SK-N-SH (cell line): ENCODE data around the gene DENND5B. TPM values are rescaled to one million over a fixed set of nuclear protein-coding genes. Genes with fewer than 3 reads are reported as not detected.

Experiments
- CTCF ChIA-PET: fragments of 300-600, 350-600 bp; formaldehyde crosslinking; extraction: SDS; loops from one replicate; lab custom pipeline; 2021; lab: Yijun Ruan, JAX
- POLR2A ChIA-PET: fragments of 350-600 bp; sonication (Branson Sonifier 250); formaldehyde crosslinking; extraction: SDS; loops from one replicate; lab custom pipeline; 2020; ENCODE audit warnings: antibody characterized with exemption, inconsistent platforms; lab: Yijun Ruan, JAX
- DNase-seq: peaks from one replicate; pipeline ENCODE4 v3.0.0; 2012
- H2AFZ ChIP-seq: fragments of 200-600 bp; sonication (generic); 2 replicates; pipeline ENCODE4 v1.8.1; 2016; ENCODE audit warnings: antibody characterized with exemption, mild to moderate bottlenecking, low read depth
- H3F3A ChIP-seq: fragments of 200-600 bp; sonication (generic); replicated peaks from 2 replicates; pipeline ENCODE3; 2016; ENCODE audit warnings: antibody characterized with exemption, mild to moderate bottlenecking; ENCODE audit not compliant: insufficient read depth
- H3K27ac ChIP-seq, 2 experiments: fragments of 200-500 bp in 1 of 2; fragments of 200-600 bp in 1 of 2; sonication (Bioruptor generic) in 1 of 2; sonication (generic), shearing (Covaris generic) in 1 of 2; 2 replicates each; pipeline versions ENCODE4 v1.5.1 to v1.6.1; 2014 to 2016; ENCODE audit warnings: low read depth in 2 of 2, inconsistent platforms in 1 of 2, low read length in 1 of 2, mild to moderate bottlenecking in 1 of 2, mixed read lengths in 1 of 2
- H3K27me3 ChIP-seq: fragments of 200-600 bp; sonication (generic), shearing (Covaris generic); 2 replicates; pipeline ENCODE4 v1.6.1; 2016; ENCODE audit warnings: mixed run types; ENCODE audit not compliant: insufficient read depth
- H3K36me3 ChIP-seq, 2 experiments: fragments of 200-500 bp in 1 of 2; fragments of 200-600 bp in 1 of 2; sonication (Bioruptor generic) in 1 of 2; sonication (generic) in 1 of 2; replicated peaks in 1 of 2; 2 replicates each; pipeline versions ENCODE3 to v1.5.1; 2014 to 2016; ENCODE audit warnings: low read length in 1 of 2, mild to moderate bottlenecking in 1 of 2; ENCODE audit not compliant: insufficient read depth in 2 of 2, control insufficient read depth in 1 of 2
- H3K4me1 ChIP-seq, 2 experiments: fragments of 200-500 bp in 1 of 2; fragments of 200-600 bp in 1 of 2; sonication (Bioruptor generic) in 1 of 2; sonication (generic), shearing (Covaris generic) in 1 of 2; 2 replicates each; pipeline versions ENCODE4 v1.5.1 to v1.6.1; 2014 to 2016; ENCODE audit warnings: low read depth in 1 of 2, low read length in 1 of 2, mixed run types in 1 of 2; ENCODE audit not compliant: insufficient read depth in 2 of 2, control insufficient read depth in 1 of 2
- H3K4me2 ChIP-seq: fragments of 200-600 bp; sonication (generic), shearing (Covaris generic); 2 replicates; pipeline ENCODE4 v1.6.1; 2017; ENCODE audit warnings: mixed run types
- H3K4me3 ChIP-seq, 2 experiments: fragments of 200-500 bp in 1 of 2; fragments of 200-600 bp in 1 of 2; sonication (Bioruptor generic) in 1 of 2; sonication (generic), shearing (Covaris generic) in 1 of 2; 2 replicates each; pipeline versions ENCODE4 v1.5.1 to v1.8.1; 2014 to 2016; ENCODE audit warnings: low read depth in 2 of 2, inconsistent platforms in 1 of 2, low read length in 1 of 2, mild to moderate bottlenecking in 1 of 2, mixed read lengths in 1 of 2, moderate library complexity in 1 of 2
- H3K79me2 ChIP-seq: fragments of 200-600 bp; sonication (generic); 2 replicates; pipeline ENCODE4 v1.8.1; 2017; ENCODE audit warnings: mild to moderate bottlenecking; ENCODE audit not compliant: insufficient read depth
- H3K9ac ChIP-seq: fragments of 200-600 bp; sonication (generic); 2 replicates; pipeline ENCODE4 v1.6.1; 2017; ENCODE audit warnings: mixed run types
- H3K9me2 ChIP-seq: fragments of 200-600 bp; sonication (generic); 2 replicates; pipeline ENCODE4 v1.6.1; 2017; ENCODE audit warnings: mixed run types
- H3K9me3 ChIP-seq: fragments of 200-600 bp; sonication (generic); 2 replicates; pipeline ENCODE4 v1.6.1; 2017; ENCODE audit warnings: mixed run types, mild to moderate bottlenecking, moderate library complexity
- H4K20me1 ChIP-seq: fragments of 200-600 bp; sonication (generic); 2 replicates; pipeline ENCODE4 v1.6.1; 2017; ENCODE audit warnings: mild to moderate bottlenecking, mixed run types; ENCODE audit not compliant: insufficient read depth
- EZH2phosphoT487 ChIP-seq: fragments of 200-600 bp; sonication (generic); IDR thresholded peaks from 2 replicates; pipeline ENCODE4 v1.6.1; 2017; ENCODE audit warnings: low read depth, mixed run types, mild to moderate bottlenecking, antibody characterized with exemption, moderate library complexity, borderline replicate concordance
- FOSL2 ChIP-seq: IDR thresholded peaks from 2 replicates; pipeline ENCODE4 v1.4.0; 2012; ENCODE audit warnings: low read depth, mild to moderate bottlenecking, moderate library complexity, borderline replicate concordance
- GATA2 ChIP-seq: sonication (generic); formaldehyde crosslinking; IDR thresholded peaks from 2 replicates; pipeline ENCODE4 v1.5.0; 2020; ENCODE audit warnings: mild to moderate bottlenecking, missing genetic modification reagents
- IRF3 ChIP-seq: fragments of 150-350 bp; IDR thresholded peaks from 2 replicates; pipeline ENCODE4 v1.6.1; 2016; ENCODE audit warnings: mild to moderate bottlenecking, low read depth, low read length
- JUND ChIP-seq: IDR thresholded peaks from 2 replicates; pipeline ENCODE4 v1.4.0; 2012
- MEF2A ChIP-seq: IDR thresholded peaks from 2 replicates; pipeline ENCODE4 v1.4.0; 2012; ENCODE audit warnings: low read depth, borderline replicate concordance
- RXRA ChIP-seq: IDR thresholded peaks from 2 replicates; pipeline ENCODE4 v1.4.0; 2012; ENCODE audit warnings: low read depth, mild to moderate bottlenecking, borderline replicate concordance
- SMC3 ChIP-seq: IDR thresholded peaks from 2 replicates; pipeline ENCODE4 v1.6.1; 2012; ENCODE audit warnings: low read depth, low read length, improper control_type of control experiment
- WGBS: methylation state at CpG from one replicate; pipeline ENCODE4 v1.1.6; 2017; ENCODE audit warnings: low lambda C conversion rate; 5-methylcytosine and 5-hydroxymethylcytosine counted together
- polyA plus RNA-seq, 3 experiments: library from polyadenylated mRNA; depleted of rRNA; stranded (reverse); fragments of >200 nt; gene quantifications; 2 replicates each; pipeline ENCODE4 v1.2.3, GENCODE V29; 2012
- TF ChIP-seq, protein P1 (sequence below): IDR thresholded peaks from 2 replicates; pipeline ENCODE4; 2012
- TF ChIP-seq, protein P2 (sequence below): fragments of 150-350 bp; IDR thresholded peaks from 2 replicates; pipeline ENCODE4 v1.6.1; 2017; ENCODE audit warnings: antibody characterized with exemption, low read length, low read depth, borderline replicate concordance

Gene DENND5B
- polyA plus RNA-seq, 1 of the 3 experiments (the other 2 are of a cell fraction), result 5.3 TPM

DNA sequence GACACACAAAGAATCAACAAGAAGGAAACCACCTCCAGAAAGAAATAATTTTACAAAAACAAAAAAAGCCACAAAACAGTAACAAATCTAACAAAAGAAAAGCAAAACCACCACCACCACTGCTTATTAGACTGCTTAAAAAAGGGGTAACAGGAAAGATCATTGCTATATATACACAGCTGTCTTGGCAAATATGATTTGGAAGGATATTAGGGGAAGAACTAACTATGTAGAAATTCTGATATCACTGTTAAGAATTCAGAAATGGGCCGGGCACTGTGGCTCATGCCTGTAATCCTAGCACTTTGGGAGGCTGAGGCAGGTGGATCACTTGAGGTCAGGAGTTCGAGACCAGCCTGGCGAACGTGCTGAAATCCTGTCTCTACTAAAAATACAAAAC is 92.5 kb downstream of the DENND5B start:
- 92% methylated on average over 4 of the region's 4 CpGs for WGBS
- DNase-seq, result no peak
- no peak overlapping the region for H3K4me2 ChIP-seq
- no peaks in the 10 kb centered on the region for H3K9me2 ChIP-seq
- peaks cover 1% of the 10 kb centered on the region for H3F3A ChIP-seq
- H3K4me1 ChIP-seq, result peaks cover 5 to 27% of the 10 kb centered on the region in 2 experiments; a peak in 2 of 4 replicates
- POLR2A ChIA-PET, result no interaction called here
- no peak overlapping the region for H3K9ac ChIP-seq
- no peak overlapping the region for H3K4me3 ChIP-seq
- TF ChIP-seq SMC3, result no peak
- TF ChIP-seq, protein P1, sequence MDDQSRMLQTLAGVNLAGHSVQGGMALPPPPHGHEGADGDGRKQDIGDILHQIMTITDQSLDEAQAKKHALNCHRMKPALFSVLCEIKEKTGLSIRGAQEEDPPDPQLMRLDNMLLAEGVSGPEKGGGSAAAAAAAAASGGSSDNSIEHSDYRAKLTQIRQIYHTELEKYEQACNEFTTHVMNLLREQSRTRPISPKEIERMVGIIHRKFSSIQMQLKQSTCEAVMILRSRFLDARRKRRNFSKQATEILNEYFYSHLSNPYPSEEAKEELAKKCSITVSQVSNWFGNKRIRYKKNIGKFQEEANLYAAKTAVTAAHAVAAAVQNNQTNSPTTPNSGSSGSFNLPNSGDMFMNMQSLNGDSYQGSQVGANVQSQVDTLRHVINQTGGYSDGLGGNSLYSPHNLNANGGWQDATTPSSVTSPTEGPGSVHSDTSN, result no peak
- TF ChIP-seq EZH2phosphoT487, result no peak
- TF ChIP-seq, protein P2, sequence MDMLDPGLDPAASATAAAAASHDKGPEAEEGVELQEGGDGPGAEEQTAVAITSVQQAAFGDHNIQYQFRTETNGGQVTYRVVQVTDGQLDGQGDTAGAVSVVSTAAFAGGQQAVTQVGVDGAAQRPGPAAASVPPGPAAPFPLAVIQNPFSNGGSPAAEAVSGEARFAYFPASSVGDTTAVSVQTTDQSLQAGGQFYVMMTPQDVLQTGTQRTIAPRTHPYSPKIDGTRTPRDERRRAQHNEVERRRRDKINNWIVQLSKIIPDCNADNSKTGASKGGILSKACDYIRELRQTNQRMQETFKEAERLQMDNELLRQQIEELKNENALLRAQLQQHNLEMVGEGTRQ, result no peak
- TF ChIP-seq GATA2 (CRISPR knock-in tag), result no peak
- TF ChIP-seq JUND, result no peak
- TF ChIP-seq FOSL2, result no peak
- no peak for TF ChIP-seq IRF3
- TF ChIP-seq, all 33 proteins: peak for 0
- H3K27ac ChIP-seq, result peak overlapping the region in 1 of 2 experiments; percentile 26; a peak in 1 of 4 replicates
- H3K79me2 ChIP-seq, result peaks cover 41% of the 10 kb centered on the region
- no peaks in the 10 kb centered on the region for H4K20me1 ChIP-seq
- no peaks in the 10 kb centered on the region for H3K9me3 ChIP-seq
- H3K27me3 ChIP-seq, result no peaks in the 10 kb centered on the region
- no peak overlapping the region for H2AFZ ChIP-seq
- CTCF ChIA-PET, result no interaction called here
- H3K36me3 ChIP-seq, result peaks cover 0 to 3% of the 10 kb centered on the region in 2 experiments

DNA sequence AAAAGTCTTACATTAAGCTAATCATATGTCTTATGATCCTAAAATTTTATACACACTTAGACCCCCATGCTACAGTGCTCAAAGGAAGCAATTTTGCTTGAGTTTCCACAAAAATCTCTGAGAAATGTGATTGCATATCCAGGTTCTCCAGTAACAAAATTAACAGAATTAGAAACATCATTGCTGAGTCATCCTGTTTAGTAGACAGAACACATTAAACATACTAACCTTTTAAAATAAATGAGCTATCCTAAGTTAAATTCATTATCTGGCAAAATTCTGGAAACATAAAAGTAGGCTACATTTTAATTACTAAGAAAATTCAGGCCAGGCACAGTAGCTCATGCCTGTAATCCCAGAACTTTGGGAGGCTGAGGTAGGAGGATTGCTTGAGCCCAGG is 94.7 kb downstream of the DENND5B start:
- Histone ChIP-seq H3K4me1 (peaks cover 8 to 44% of the 10 kb centered on the region in 2 experiments; a peak in 3 of 4 replicates), H3K4me3 (no peak overlapping the region), H2AFZ (no peak overlapping the region), H3K36me3 (peaks cover under 1 to 3% of the 10 kb centered on the region in 2 experiments), H3K27me3 (no peaks in the 10 kb centered on the region), H3F3A (peaks cover 23% of the 10 kb centered on the region), H3K79me2 (peaks cover 22% of the 10 kb centered on the region), H3K9me3 (no peaks in the 10 kb centered on the region), H3K9me2 (no peaks in the 10 kb centered on the region), H4K20me1 (no peaks in the 10 kb centered on the region), H3K4me2 (no peak overlapping the region), H3K9ac (no peak overlapping the region), H3K27ac (peak overlapping the region; percentile 50 to 68)
- CTCF ChIA-PET, result interaction anchor here (0.8 kb wide), 1 partner anchor 93 kb away, joined by 3 read pairs; no protein-coding TSS in a partner anchor
- no peak for TF ChIP-seq RXRA
- TF ChIP-seq MEF2A, result no peak
- peak; percentile 24; the same call in 1 of the 2 replicates for TF ChIP-seq JUND
- POLR2A ChIA-PET, result no interaction called here
- DNase-seq, result peak; percentile 6
